ENCODE data around the gene MT1A.

DNA sequence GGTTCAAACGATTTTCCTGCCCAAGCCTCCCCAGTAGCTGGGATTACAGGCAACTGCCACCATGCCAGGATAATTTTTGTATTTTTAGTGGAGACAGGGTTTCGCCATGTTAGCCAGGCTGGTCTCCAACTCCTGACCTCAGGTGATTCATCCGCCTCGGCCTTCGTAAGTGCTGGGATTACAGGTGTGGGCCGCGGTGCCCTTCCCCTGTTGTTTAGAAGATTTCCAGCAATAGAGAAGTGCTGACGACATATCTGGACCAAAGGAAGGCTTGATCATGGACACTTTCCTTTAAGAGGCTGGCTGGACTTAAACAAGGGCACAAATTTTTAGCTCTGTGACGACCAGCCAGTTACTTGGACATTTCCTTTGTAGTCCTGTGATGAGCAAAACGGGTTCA lies 7.3 kb upstream of the MT1A start:
- TF ChIP-seq, protein P1, sequence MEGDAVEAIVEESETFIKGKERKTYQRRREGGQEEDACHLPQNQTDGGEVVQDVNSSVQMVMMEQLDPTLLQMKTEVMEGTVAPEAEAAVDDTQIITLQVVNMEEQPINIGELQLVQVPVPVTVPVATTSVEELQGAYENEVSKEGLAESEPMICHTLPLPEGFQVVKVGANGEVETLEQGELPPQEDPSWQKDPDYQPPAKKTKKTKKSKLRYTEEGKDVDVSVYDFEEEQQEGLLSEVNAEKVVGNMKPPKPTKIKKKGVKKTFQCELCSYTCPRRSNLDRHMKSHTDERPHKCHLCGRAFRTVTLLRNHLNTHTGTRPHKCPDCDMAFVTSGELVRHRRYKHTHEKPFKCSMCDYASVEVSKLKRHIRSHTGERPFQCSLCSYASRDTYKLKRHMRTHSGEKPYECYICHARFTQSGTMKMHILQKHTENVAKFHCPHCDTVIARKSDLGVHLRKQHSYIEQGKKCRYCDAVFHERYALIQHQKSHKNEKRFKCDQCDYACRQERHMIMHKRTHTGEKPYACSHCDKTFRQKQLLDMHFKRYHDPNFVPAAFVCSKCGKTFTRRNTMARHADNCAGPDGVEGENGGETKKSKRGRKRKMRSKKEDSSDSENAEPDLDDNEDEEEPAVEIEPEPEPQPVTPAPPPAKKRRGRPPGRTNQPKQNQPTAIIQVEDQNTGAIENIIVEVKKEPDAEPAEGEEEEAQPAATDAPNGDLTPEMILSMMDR (IDR thresholded peaks at IDR 0.05), result no peak
- no peak for TF ChIP-seq POLR2A (IDR thresholded peaks at IDR 0.05)

All from thyroid gland (tissue), 4 donors.